NCI-H748 (cell line): ENCODE data around the gene RAB12.
"Not testable (repeated sequence)": the region's sequence is repeated elsewhere in the genome, so short reads cannot be mapped to it uniquely, and the experiment has no call there.

Source experiments
- DNase-seq: peaks from one replicate; lab custom pipeline; 2025; ENCODE audit not compliant: unreplicated experiment; lab: John Stamatoyannopoulos, UW

Gene RAB12

DNA sequence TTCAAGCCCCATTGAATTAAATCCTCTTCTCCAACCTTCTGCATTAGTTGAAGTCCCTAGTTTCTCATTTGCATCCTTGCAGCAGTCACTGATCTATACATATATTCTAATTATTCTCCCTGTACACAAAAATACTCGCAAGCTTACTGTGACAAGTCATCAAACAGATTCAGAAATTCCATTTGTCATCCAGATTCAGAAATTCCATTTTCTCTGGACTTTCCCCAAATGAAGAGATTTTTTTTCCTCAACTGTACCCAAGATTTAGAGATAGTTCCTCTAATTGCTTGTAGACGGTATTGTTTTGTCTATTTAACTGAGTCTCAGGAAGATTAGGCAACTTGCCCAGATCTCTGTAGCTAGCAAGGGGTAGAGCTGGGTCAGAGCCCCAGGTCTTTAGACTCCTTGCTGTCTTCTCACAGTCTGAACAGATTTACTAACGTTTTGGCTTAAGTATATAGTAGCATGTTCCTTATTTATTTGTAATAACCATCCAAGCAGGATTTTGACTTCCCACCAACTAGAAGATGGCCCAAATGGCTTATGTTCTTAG is 34.2 kb downstream of the RAB12 start:
- DNase-seq, result no peak

DNA sequence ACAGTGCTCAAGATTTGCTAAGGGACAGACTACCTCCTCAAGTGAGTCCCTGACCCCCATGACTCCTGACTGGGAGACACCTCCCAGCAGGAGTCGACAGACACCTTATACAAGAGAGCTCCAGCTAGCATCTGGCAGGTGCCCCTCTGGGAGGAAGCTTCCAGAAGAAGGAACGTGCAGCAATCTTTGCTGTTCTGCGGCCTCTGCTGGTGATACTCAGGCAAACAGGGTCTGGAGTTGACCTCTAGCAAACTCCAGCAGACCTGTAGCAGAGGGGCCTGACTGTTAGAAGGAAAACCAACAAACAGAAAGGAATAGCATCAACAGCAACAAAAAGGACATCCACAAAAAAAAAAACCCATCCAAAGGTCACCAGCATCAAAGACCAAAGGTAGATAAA is 38.1 kb downstream of the RAB12 start:
- DNase-seq, result not testable (repeated sequence)

DNA sequence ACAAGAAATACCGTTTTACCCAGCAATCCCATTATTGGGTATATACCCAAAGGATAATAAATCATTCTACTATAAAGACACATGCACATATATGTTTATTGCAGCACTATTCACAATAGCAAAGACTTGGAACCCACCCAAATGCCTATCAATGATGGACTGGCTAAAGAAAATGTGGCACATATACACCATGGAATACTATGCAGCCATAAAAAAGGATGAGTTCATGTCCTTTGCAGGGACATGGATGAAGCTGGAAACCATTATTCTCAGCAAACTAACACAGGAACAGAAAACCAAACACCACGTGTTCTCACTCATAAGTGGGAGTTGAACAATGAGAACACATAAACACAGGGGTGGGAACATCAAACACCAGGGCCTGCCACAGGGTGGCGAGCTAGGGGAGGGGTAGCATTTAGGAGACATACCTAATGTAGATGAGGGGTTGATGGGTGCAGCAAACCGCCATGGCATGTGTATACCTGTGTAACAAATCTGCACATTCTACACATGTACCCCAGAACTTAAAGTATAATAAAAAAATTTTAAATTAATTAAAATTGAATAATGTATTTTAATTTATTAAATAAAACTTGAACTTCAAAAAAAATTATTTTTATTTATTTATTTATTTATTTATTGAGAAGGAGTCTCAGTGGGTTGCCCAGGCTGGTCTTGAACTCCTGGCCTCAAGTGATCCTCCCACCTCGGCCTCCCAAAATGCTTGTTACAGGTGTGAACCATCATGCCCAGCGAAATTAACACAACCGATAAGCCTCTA is 42.4 kb downstream of the RAB12 start:
- DNase-seq, result not testable (repeated sequence)

DNA sequence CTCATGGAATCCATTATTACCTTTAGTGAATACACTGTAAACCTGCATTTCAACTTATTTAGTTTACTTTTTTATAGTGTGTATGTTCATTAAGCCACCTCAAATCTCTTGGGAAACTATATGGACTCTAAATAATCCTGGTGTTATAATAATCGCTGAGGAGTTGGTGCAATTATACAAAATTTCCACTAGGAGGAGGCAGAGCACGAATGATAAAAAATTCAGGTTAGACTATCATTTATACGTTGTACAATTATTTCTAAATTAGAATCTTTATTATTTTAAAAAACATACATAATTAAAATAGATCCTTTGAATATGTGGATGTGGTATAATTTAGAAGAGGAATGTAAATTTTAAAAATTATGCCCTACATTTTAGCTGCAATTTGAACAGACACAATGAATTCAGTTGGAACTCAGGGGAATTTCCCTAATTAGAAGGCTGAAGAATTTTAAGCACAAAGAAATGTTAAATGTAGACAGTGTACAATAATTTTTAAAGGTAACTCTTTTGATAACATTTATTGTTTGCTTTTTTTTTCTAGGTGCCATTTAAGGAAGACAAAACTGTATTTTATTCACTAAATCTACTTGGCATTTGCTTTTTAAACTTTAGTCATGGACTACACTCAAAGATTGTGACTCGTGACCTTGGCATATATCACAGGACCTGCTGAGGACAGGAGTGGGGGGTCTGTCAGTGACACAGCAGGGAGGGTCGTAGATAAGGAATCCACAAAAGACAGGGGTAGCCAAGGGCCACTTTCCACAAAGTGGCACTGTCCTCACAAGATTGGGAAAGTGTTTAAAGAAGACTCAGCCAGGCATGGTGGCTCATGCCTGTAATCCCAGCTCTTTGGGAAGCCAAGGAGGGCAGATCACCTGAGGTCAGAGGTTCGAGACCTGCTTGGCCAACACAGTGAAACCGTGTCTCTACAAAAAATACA is 45.5 kb downstream of the RAB12 start:
- peak; percentile 39 for DNase-seq

DNA sequence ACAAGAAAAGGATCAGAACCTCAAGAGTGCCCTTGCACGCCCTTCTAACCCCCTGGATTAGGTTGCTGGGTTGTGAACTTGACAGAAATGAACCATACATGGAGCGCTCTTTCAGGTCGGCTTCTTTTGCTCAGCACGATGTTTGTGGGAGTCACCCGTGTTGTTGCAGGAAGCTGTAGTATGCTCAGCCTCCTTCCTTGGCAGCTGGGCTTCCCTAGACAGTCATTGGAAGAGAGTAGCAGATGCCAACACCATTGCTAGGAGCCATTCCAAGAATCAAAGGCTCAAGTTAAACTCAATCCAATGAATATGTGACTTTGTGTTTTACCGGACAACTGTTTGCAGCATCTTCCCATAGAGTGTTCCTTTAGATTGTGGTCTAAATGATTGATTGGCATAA is 47.0 kb downstream of the RAB12 start:
- DNase-seq, result no peak

DNA sequence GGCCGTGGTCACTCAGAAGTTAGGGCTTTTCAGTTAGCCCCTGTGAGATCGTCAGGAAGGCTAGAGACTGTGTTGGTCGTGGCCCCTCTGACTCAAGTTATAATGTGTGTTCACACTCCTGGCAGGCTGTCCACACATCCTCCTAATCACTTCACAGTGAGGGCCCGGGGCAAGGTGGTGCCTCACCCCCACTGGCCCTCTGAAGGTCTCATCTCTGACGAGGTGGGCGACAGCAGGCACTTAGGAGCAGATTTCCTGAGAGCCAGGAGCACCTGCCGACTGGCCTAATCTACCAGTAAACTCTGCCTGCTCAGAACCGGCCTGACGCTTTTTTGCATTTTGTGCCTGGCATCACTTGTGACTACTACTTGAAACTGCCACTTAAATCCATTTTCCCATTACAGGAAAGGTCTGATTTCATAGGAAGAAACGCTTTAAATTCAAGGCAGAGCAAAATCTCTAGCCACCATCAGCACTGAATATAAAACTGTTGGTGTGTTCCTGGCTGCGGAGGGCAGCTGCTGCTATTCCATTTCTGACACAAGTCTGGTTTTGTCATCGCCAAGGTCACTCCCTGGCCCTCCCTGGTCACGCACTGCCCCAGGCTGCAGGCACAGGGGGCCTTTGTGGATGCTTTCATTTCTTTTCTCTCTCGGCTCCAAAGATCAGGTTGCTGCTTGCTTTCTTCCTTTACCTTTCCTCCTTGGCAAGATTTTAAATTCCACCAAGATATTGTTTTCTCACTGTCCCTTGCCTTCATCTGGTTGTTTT is 48.0 kb downstream of the RAB12 start:
- DNase-seq, result peak; percentile 29

DNA sequence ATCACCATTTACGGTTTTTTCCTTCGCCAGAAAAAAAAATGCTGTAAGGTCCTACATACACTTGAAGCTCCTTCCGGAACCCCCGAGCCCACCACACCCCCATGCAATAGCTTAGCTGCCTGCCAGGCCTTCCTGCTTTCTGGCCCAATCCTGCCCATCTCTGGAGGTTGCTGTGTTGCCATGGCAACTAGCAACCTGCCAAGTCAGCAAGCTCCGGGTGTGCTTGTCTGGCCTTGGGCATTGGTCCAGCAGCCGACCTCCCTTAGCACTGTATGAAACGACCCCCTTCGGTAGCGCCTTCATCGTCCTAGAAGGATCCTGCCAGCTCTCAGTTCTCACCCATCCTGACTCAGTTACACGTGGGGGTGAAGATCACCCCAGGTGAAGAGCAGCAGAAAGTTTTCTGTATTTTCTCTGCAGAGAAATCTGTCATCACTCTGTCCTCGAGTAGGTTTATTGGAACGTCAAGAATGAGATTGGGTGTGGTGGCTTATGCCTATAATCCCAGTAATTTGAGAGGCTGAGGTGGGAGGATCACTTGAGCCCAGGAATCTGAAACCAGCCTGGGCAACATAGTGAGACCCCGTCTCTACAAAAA is 48.7 kb downstream of the RAB12 start:
- peak; percentile 86 for DNase-seq

DNA sequence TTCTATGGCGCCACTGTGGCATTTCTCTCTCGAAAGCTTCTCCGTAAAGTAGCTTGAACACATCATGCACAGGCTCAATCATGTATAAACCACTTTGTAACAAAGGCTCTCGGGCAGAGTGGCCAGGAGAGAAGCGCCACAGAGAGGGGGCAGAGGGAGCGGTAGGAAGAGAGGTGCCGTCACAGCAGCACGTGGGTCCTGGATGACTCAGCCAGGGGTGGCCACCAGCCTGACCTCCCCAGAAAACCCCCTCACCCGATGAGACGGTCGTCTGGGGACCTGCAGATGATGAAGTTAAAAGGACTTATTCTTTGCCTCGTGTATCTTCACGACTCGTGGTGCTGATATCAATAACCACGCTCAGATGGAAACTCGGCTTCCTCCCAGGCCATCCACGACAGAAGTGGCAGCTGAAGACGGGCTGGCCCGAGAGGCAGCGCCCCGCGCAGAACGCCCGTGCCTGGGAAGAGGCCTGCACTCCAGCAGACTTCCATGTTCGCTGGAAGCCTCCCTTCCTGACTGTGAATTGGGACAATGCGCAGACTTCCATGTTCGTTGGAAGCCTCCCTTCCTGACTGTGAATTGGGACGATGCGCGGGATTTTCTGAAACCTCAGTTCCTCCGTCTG is 49.7 kb downstream of the RAB12 start:
- no peak for DNase-seq

DNA sequence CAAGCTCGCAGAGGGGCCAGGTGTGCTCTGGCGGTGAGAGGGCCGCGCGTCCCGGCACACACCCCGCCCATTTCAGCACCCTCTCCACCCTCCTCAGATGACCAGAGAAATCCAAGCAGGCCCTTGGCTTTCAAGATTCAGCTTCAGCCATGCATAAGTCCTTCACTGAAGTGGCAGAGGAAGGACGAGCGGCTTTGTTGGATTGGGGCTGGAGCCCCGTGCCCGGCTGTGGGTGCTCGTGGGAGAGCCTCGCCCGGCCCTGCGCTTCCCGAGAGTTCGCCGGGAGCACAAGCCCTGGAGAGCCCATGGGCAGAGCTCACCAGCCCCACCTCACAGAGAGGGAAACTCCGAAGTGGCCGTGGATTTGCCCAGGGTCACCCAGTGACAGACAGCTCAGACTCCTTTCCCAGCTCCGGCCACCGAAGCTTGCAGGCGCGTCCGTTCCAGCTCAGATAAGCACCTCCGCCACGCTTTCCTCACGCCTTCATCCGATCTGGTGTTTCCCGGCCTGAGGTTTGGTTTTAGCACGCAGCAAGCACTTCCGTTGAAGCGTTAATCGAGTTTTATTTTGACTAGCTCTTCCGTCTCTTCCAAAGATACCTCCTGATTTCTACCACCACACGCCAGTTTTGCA is 50.5 kb downstream of the RAB12 start:
- no peak for DNase-seq

DNA sequence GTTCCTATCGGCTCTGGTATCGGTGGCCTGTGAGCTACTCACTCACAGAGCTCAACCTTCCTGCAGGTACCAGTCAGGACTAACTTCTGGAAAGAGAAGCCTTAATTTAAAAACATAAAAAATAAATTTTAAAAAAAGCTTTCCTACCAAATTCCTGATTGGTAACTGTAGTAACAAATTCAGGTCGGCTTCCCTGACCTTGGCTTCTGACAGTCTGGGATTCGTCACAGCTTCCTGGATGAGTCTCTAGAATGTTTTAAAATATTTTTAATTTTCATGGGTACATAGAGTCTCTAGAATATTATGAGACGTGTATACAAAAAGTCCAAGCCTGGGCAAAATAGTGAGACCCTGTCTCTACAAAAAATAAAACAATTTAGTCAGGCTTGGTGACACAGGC is 51.1 kb downstream of the RAB12 start:
- DNase-seq, result no peak

DNA sequence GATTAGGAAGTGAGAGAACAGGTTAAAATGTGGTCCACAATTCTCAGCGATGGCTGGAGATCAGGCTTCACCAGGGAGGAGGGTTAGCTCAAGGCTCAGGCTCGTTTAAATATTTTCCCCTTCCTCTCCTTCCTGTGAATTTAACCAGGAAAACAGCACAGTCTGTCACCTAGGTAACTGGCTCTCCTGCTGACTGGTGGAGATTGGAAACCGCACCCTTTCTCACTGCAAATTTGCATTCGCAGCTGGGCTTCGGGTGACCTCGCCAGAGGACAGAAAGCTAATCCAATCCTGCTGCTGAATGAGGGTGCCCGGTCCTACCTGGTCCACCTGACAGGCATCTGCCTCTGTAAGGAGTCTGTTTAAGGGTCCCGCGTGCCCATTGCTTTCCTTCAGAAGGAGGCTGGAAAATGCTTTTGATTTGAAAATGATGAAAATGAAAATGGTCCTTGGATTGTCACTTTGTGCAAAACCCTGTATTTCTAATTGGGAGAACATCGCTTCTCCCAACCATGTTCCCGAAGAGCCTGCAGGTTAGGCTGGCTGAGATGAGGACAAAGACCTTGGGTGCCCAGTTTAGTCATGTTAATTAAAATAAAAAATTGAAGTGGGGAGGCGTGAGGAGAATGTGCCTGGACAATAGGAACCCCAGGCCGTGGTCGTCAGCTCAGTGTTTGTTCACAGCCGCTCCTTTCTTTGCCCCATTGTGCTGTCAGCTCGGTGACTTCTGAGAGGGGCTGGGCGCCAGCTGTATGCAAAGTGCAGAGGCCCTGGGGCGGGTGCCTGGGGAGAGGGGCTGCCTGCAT is 52.7 kb downstream of the RAB12 start:
- peak; percentile 100 for DNase-seq

DNA sequence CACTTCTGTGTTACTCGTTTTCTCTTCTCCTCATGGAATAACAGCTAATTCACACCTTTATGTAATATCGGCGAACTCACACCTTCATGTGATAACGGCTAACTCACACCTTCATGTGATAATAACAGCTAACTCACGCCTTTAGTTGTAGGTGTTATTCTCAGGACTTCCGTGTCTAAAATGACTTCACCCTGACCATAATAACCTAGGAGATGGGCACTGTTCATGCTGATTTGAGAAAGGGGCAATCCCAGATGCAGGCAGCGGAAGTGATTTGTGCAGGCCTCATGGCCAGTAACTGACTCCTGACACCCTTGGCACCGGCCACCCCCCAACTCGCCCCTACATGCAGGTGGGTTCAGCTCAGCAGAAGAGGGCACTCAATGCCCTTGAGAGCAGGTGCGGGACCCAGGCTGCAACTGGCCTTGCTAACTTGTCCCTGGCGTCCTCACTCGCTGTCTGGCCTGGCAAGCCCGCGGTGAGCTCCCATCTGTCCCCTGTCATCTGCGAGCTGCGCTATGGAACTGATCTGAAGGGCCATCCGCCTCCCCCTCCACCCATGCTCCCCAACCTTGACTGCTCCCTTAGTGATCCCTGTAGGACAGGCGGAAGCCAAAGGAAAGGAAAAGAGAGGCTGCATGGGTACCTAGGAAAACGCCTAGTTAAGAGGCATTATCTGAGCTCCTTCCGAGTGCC is 53.5 kb downstream of the RAB12 start:
- peak; percentile 97 for DNase-seq

DNA sequence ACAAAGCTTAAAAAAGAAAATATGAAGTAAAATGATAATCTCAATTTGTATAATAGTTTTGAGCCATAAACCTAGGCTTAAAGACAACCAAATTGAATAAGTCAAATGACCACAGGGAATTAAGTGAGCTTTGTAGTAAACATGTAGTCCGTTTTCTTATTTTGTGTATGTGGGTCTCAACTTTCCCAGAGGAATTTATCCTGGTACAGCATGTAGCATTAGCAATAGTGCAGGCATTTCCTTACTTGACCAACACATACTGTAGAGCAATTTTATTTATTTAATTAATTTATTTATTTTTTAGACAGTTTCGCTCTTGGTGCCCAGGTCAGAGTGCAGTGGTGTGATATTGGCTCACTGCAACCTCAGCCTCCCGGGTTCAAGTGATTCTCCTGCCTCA is 58.6 kb downstream of the RAB12 start:
- DNase-seq, result no peak

DNA sequence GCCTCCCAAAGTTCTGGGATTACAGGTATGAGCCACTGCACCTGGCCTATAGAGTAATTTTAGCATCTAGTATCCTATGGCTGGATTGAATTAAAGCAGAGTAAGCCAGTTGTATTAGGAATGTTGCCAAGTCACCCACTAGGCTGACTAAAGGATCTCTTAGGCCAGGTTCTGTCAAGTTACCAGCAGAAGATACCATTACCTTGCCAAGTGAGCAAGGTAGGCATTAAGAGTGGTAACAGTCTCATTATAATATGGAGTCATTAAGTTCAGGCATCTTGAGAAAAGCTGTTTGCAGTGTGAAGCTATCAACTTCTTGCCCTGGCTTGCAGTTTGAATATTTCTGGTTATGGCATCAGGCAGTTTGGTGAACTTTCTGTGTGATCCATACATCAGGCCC is 59.1 kb downstream of the RAB12 start:
- no peak for DNase-seq

DNA sequence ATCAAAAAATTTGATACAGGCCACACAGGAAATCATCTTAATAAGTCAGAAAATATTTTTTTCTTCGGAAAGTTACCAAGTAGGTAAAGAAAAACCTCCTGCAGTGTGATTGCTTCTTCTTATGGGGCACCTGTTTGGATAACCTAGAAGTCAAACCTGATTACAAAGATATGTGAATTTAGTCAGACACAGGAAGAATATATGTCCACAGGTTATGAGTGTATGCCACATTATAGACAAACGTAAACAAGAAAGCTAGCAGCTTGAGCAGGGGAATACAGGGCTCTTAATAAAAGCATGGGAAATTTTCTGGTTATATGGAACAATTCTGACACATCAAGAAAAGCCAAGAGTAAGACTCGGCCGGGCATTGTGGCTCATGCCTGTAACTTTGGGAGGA is 60.3 kb downstream of the RAB12 start:
- no peak for DNase-seq

DNA sequence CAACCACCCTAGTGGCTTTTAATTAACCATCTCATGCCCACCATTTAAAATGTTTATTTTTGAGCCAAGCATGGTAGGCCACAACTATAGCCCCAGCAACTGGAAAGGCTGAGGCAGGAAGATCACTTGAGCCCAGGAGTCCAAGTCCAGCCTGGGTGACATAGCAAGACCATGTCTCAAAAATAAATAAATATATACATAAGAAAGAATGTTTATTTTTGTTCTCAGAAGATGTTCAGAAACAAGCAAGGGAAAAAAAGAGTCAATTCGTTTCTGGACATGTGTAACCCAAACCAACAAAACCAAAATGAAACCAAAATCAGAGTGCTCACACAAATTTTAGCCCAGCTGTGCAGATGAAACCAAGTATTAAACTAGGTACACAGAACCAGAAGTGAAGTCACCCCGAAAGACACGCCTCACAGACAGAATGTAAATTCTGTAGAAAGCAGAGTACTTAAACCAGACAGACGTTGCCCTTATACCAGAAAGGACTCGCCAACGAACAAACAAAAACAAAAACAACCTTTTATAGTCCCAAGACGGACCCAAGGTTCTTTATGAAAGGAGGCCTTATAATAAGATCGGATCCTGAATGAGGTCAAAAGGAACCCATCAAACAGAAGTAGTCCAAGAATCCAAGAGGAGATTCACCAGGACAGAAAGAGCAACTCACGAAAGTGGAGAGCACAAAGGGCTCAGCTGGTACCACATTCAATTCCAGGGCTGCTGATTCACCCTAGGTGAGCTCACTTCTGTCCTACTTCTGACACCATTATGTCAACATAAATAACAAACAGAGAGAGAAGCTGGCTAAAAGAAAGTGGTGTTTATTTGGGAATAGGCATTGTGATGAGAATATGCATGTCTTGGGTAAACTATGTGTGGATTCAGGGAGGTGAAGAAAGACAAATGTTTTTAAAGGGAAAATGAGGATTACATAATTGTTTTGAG is 64.3 kb downstream of the RAB12 start:
- DNase-seq, result peak; percentile 19

DNA sequence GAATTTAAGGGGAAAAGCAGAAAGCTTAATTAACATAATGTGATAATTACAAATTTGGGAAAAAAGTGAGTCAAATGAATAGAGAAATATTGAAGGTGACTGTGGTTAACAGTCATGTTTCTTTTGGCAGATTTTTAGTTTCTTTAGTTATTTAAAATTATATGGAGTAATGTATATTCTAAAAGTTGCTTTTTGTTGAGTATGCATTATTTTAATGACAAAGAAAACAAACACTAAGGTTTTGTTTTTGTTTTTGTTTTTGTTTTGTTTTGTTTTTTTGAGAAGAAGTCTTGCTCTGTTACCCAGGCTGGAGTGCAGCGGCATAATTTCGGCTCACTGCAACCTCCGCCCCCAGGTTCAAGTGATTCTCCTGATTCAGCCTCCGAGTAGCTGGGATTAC is 65.8 kb downstream of the RAB12 start:
- DNase-seq, result no peak
